ENCODE results near the gene OGFOD2.

OGFOD2 gene

DNA sequence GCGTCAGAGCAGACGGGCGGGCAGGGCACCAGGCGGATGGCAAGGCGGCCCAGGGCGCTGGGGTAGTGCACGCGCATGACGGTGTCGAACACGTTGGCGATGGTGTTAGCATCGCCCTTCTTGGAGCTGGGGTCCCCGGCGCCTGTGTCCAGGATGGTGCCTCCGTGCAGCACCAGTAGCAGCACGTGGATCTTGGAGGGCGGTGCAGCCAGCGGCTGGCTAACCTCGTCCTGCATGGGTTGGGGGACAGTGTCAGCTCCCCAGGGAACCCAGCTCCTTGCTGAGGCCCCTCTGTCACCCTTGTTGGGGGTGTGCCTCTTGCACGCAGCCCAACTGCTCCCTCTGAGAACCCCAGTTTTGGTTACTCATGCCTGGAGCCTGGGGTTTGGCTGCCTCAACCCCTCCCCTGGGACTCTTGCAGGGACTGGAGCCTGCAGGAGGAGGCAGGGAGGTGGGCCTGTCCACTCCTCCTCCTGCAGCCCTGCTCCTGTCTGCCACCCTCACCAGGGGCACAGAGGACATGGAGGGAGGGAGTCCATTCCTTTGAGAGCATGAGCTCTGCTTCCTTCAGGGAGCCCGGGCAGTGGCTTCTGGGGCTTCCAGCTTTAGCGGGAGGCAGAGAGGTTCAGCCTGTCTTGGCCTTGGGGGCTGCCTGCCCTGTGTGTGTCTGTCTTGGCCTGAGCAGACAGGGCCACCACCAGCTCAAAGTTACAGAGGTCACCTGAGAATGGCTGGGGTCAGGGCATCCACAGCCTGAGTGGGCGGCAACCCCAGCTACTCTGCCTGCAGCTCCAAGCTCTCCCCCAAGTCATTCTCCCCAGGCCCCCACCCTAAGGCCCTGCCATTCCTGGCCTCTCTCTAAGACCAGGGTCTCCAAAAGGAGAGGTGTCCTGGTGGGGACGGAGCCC lies 22.6 kb downstream of the OGFOD2 start:
- in situ Hi-C loops (cut with MboI; ENCODE audit: low sequenced_read_pairs, unreplicated experiment) = no loop called here
- DNase-seq (ENCODE audit: low spot score) = no peak
- TF ChIP-seq, protein P1, sequence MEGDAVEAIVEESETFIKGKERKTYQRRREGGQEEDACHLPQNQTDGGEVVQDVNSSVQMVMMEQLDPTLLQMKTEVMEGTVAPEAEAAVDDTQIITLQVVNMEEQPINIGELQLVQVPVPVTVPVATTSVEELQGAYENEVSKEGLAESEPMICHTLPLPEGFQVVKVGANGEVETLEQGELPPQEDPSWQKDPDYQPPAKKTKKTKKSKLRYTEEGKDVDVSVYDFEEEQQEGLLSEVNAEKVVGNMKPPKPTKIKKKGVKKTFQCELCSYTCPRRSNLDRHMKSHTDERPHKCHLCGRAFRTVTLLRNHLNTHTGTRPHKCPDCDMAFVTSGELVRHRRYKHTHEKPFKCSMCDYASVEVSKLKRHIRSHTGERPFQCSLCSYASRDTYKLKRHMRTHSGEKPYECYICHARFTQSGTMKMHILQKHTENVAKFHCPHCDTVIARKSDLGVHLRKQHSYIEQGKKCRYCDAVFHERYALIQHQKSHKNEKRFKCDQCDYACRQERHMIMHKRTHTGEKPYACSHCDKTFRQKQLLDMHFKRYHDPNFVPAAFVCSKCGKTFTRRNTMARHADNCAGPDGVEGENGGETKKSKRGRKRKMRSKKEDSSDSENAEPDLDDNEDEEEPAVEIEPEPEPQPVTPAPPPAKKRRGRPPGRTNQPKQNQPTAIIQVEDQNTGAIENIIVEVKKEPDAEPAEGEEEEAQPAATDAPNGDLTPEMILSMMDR (IDR thresholded peaks at IDR 0.05; ENCODE audit: borderline replicate concordance, control extremely low read depth, extremely low read depth, insufficient read depth, missing control alignments) = no peak

DNA sequence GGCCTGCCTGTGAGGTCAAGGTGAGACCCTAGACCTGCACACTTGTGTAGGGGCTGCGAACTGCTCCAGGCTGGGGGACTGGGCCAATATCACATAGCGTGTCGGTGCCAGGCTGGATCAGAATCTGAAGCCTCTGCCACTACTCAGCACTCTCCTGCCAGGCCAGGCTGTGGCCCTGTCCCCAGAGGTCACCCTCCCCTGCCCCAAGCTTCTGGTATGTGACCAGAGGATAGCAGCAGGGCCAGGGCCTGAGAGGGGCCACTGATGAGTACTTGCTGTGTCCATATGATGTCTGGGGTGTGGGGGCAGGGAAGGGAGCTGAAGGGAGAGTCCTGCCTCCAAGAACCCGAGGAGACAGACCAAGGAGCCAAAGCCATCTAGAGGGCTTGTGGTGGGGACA lies 23.3 kb downstream of the OGFOD2 start:
- in situ Hi-C loops (cut with MboI; ENCODE audit: low sequenced_read_pairs, unreplicated experiment) = no loop called here

DNA sequence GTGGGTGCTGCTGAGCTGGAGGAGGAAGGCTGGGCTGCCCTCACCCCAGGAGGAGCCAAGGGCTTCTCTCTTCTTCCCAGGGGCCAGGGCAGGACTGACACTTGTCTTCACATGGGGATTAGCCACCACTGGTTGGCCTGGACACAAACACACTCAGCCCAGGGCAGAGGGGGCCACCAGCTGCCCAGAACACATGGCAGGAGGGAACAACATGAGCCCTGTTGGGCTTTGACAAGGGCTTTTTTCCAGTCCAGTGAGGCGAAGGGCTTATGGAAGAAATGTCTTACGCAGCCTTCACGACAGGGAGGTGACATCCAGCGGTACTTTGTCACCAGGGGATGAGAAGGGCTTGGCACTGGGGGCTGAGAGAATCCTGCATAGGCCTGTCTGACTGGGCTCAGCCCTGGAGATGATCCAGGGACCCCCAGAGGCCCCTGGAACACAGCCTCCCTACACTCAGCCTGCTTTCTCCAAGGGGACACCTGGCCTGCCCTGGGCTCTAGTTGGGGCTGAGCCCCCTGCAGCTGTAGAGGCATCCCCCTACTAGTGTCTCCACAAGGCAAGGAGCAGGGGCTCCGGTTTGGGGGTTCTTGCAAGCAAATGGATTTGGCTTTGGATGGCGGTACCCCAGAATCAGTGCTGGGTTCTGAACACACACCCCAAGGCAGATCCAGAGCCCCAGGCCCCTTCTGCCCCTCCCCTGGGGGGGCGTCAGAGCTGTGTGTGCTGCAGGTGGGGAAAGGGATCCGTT lies 24.3 kb downstream of the OGFOD2 start:
- TF ChIP-seq, protein P1 (IDR thresholded peaks at IDR 0.05; ENCODE audit: borderline replicate concordance, control extremely low read depth, extremely low read depth, insufficient read depth, missing control alignments) = no peak
- in situ Hi-C loops (cut with MboI; ENCODE audit: low sequenced_read_pairs, unreplicated experiment) = no loop called here
- no peak for DNase-seq (ENCODE audit: low spot score)

More for the DNA sequence above, 23.3 kb downstream of the OGFOD2 start:
- TF ChIP-seq, protein P1 (IDR thresholded peaks at IDR 0.05; ENCODE audit: borderline replicate concordance, control extremely low read depth, extremely low read depth, insufficient read depth, missing control alignments) = no peak
- DNase-seq (ENCODE audit: low spot score) = no peak

DNA sequence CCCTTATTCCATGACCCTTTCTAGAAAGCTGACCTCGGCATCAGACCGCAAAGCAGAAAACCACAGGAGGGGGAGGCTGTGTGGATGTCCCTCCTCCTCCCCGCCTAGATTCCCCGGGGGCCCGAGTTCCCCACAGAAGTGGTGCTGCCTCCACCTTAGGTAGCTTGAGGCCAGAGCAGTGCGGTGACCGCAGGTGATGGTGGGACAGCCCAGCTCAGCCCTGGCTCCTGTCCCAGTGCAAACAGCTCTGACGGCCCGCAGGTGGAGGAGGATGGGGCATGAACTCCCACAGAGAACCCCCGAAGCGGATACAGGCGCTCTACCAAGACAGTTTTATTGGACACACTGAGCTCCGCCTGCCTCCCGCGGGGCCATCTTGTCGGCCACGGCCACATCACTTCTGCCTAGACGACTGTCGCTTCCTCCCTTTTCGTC lies 25.0 kb downstream of the OGFOD2 start:
- TF ChIP-seq, protein P1 (IDR thresholded peaks at IDR 0.05; ENCODE audit: borderline replicate concordance, control extremely low read depth, extremely low read depth, insufficient read depth, missing control alignments) = no peak
- DNase-seq (ENCODE audit: low spot score) = no peak
- in situ Hi-C loops (cut with MboI; ENCODE audit: low sequenced_read_pairs, unreplicated experiment) = no loop called here

DNA sequence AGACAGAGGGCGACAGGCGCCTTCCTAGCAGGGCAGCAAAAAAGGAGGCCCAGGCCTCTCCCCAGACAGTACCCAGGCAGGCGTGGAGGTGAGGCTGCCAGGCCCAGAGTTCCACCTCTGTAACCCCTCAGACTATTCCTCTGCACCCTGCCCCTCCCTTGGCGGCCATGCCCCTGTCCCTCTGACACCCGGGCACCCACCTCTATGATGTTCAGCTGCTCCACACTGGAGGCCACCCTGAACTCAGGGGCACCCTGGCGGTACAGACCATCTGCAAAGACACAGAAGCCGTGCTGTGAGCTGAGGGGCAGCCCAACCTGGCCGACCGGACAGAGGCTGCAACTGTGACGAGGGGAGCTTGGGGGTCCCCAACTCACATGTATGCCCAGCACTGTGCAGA lies 25.5 kb downstream of the OGFOD2 start:
- TF ChIP-seq, protein P1 (IDR thresholded peaks at IDR 0.05; ENCODE audit: borderline replicate concordance, control extremely low read depth, extremely low read depth, insufficient read depth, missing control alignments) = no peak
- in situ Hi-C loops (cut with MboI; ENCODE audit: low sequenced_read_pairs, unreplicated experiment) = no loop called here
- DNase-seq (ENCODE audit: low spot score) = no peak

DNA sequence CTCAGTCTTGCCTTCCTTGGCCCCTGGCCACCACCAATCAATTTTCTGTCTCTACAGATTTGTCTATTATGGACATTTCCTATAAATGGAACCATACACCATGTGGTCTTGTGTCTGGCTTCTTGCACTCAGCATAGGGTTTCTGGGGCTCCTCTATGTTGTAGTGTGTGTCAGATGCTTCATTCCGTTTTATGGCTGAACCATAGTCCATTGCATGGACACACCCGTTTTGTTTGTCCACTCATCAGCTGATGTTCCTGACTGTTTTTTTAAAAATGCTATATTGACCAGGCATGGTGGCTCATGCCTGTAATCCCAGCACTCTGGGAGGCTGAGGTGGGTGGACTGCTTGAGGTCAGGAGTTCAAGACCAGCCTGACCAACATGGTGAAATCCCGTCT lies 26.4 kb downstream of the OGFOD2 start:
- in situ Hi-C loops (cut with MboI; ENCODE audit: low sequenced_read_pairs, unreplicated experiment) = no loop called here
- no peak for DNase-seq (ENCODE audit: low spot score)
- TF ChIP-seq, protein P1 (IDR thresholded peaks at IDR 0.05; ENCODE audit: borderline replicate concordance, control extremely low read depth, extremely low read depth, insufficient read depth, missing control alignments) = no peak
